Smooth muscle cell (in vitro differentiated cells): ENCODE measurements around the gene TM4SF20. TPM values are rescaled to one million over a fixed set of nuclear protein-coding genes. Genes with fewer than 3 reads are reported as not detected.

Experiments
- DNase-seq: peaks from one replicate; lab custom pipeline; 2025; ENCODE audit not compliant: unreplicated experiment; lab: John Stamatoyannopoulos, UW
- H2AFZ ChIP-seq: fragments of 200-600 bp; sonication (generic); 2 replicates; pipeline ENCODE4 v1.6.0; 2016; ENCODE audit warnings: antibody characterized with exemption, low read depth, mild to moderate bottlenecking
- H3F3A ChIP-seq: fragments of 200-600 bp; sonication (generic); 2 replicates; pipeline ENCODE4 v1.6.0; 2017; ENCODE audit warnings: antibody characterized with exemption, low read depth
- H3K27ac ChIP-seq: fragments of 200-600 bp; sonication (generic); 2 replicates; pipeline ENCODE4 v1.5.1; 2016; ENCODE audit warnings: low read depth, mild to moderate bottlenecking
- H3K27me3 ChIP-seq: fragments of 200-600 bp; sonication (generic); 2 replicates; pipeline ENCODE4 v1.6.1; 2016; ENCODE audit warnings: low read depth, mild to moderate bottlenecking
- H3K36me3 ChIP-seq: fragments of 200-600 bp; sonication (generic); 2 replicates; pipeline ENCODE4 v1.5.1; 2016; ENCODE audit warnings: low read depth
- H3K4me1 ChIP-seq: fragments of 200-600 bp; sonication (generic); 2 replicates; pipeline ENCODE4 v1.5.1; 2016; ENCODE audit warnings: low read depth
- H3K4me2 ChIP-seq: fragments of 200-600 bp; sonication (generic); 2 replicates; pipeline ENCODE4 v1.6.0; 2016; ENCODE audit warnings: mild to moderate bottlenecking
- H3K4me3 ChIP-seq: fragments of 200-600 bp; sonication (generic); 2 replicates; pipeline ENCODE4 v1.5.1; 2016; ENCODE audit warnings: mild to moderate bottlenecking
- H3K79me2 ChIP-seq: fragments of 200-600 bp; sonication (generic); 2 replicates; pipeline ENCODE4 v1.6.0; 2016; ENCODE audit warnings: low read depth, mild to moderate bottlenecking
- H3K9ac ChIP-seq: fragments of 200-600 bp; sonication (generic); 2 replicates; pipeline ENCODE4 v1.6.0; 2016; ENCODE audit warnings: low read depth
- H3K9me3 ChIP-seq: fragments of 200-600 bp; sonication (generic); replicated peaks from 2 replicates; pipeline ENCODE4 v1.5.1; 2016; ENCODE audit warnings: low read depth
- H4K20me1 ChIP-seq: fragments of 200-600 bp; sonication (generic); 2 replicates; pipeline ENCODE4 v1.6.0; 2016; ENCODE audit warnings: low read depth
- CTCF ChIP-seq: fragments of 200-600 bp; sonication (generic); IDR thresholded peaks from 2 replicates; pipeline ENCODE4 v1.5.1; 2017; ENCODE audit warnings: borderline replicate concordance, mild to moderate bottlenecking, antibody characterized with exemption; ENCODE audit not compliant: insufficient read depth, poor library complexity, severe bottlenecking
- WGBS: methylation state at CpG from one replicate; pipeline ENCODE4 v1.1.7; 2016; ENCODE audit warnings: low lambda C conversion rate; 5-methylcytosine and 5-hydroxymethylcytosine counted together
- polyA plus RNA-seq: library from polyadenylated mRNA; unstranded; fragments of >200 nt; fragmentation: Nextera tagmentation; extraction: Ambion mirVana; gene quantifications from 2 replicates; pipeline ENCODE4 v1.2.1, GENCODE V29; 2016
- total RNA-seq: library from RNA; depleted of rRNA; stranded (reverse); fragments of >200 nt; gene quantifications from 2 replicates; pipeline ENCODE4 v1.2.3, GENCODE V29; 2014

Gene TM4SF20
- total and polyA plus RNA-seq, 2 experiments from 2014 or later, result not detected

- H3K36me3 ChIP-seq, result no peaks in the 10 kb centered on the region
- H4K20me1 ChIP-seq, result no peaks in the 10 kb centered on the region
- no peak for TF ChIP-seq CTCF
- no peak overlapping the region for H3K4me3 ChIP-seq
- no peak overlapping the region for H3K27ac ChIP-seq
- no peaks in the 10 kb centered on the region for H3K79me2 ChIP-seq
- no peaks in the 10 kb centered on the region for H3F3A ChIP-seq
- WGBS, result 96% methylated on average over 10 of the region's 10 CpGs
- H3K9ac ChIP-seq, result no peak overlapping the region
- H3K4me1 ChIP-seq, result no peaks in the 10 kb centered on the region
- H2AFZ ChIP-seq, result no peak overlapping the region
- no peaks in the 10 kb centered on the region for H3K27me3 ChIP-seq
- no peaks in the 10 kb centered on the region for H3K9me3 ChIP-seq
- DNase-seq, result no peak
- H3K4me2 ChIP-seq, result no peak overlapping the region
Measured at GRCh38 chr2:227373389-227373788, 5.7 kb downstream of the TM4SF20 start.

GRCh38 chr2:227370791-227371312 is 8.3 kb downstream of the TM4SF20 start:
- no peaks in the 10 kb centered on the region for H3K9me3 ChIP-seq
- no peaks in the 10 kb centered on the region for H3K4me1 ChIP-seq
- H3K4me3 ChIP-seq, result no peak overlapping the region
- H3K79me2 ChIP-seq, result no peaks in the 10 kb centered on the region
- no peaks in the 10 kb centered on the region for H3F3A ChIP-seq
- WGBS, result 52% methylated on average over 9 of the region's 9 CpGs
- no peaks in the 10 kb centered on the region for H3K36me3 ChIP-seq
- H3K9ac ChIP-seq, result no peak overlapping the region
- H3K27me3 ChIP-seq, result no peaks in the 10 kb centered on the region
- peak overlapping the region; percentile 27 for H3K4me2 ChIP-seq
- H4K20me1 ChIP-seq, result no peaks in the 10 kb centered on the region
- H3K27ac ChIP-seq, result peak overlapping the region; percentile 82
- no peak for DNase-seq
- no peak for TF ChIP-seq CTCF
- no peak overlapping the region for H2AFZ ChIP-seq

DNA sequence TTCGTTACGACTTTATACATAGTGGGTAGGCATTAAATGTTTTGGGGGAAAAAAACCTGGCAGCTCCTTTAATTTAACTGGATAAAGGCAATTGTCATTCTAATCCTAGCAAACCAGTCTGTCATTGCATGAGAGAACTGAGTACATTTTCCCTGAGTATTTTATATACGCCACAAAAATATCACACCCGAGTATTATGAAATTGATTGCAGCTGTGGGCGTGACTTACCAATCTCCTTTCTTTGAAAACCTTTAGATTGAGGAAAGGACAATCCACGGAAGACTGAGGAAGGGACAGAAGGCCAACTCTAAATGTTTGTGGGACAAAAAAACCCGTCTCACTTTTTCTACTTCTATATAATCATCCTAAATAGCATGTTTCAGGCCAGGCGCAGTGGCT is 9.0 kb downstream of the TM4SF20 start:
- Histone ChIP-seq H3K79me2 (no peaks in the 10 kb centered on the region), H3K4me2 (peak overlapping the region; percentile 27), H3K9me3 (no peaks in the 10 kb centered on the region), H2AFZ (no peak overlapping the region), H3K36me3 (no peaks in the 10 kb centered on the region), H3K4me3 (no peak overlapping the region), H3K27ac (peak overlapping the region; percentile 82), H3F3A (peaks cover under 1% of the 10 kb centered on the region), H3K9ac (peak overlapping the region; percentile 15), H3K27me3 (no peaks in the 10 kb centered on the region), H3K4me1 (no peaks in the 10 kb centered on the region), H4K20me1 (no peaks in the 10 kb centered on the region)
- WGBS, result 90% methylated on average over 8 of the region's 8 CpGs
- no peak for DNase-seq
- no peak for TF ChIP-seq CTCF

DNA sequence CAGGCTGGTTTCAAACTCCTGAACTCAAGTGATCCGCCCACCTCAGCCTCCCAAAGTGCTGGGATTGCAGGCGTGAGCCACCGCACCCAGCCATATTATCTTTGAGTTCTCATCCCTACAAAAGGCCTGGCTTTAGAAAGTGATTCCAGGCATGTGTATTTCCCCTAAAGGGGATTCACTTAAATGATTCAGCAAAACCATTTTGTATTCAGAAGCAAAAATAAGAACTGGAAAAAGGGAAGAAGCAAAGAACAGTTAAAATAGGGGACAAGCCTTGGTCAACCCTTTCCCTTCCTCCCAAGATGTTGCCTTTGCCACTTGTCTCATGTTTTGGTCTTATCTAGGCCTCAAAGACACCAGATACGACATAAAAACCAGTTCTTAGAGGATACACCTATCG is 10.5 kb downstream of the TM4SF20 start:
- 86% methylated on average over 5 of the region's 5 CpGs for WGBS
- TF ChIP-seq CTCF, result no peak
- Histone ChIP-seq H3K4me3 (no peak overlapping the region), H3K9ac (no peak overlapping the region), H2AFZ (no peak overlapping the region), H3K27ac (peak overlapping the region; percentile 55), H3F3A (peaks cover 3% of the 10 kb centered on the region), H3K4me2 (no peak overlapping the region), H3K27me3 (no peaks in the 10 kb centered on the region), H3K4me1 (no peaks in the 10 kb centered on the region), H3K79me2 (no peaks in the 10 kb centered on the region), H3K36me3 (no peaks in the 10 kb centered on the region), H3K9me3 (no peaks in the 10 kb centered on the region), H4K20me1 (no peaks in the 10 kb centered on the region)
- DNase-seq, result no peak
